HepG2 (cell line): Measurements from ENCODE around the gene RPP14. TPM values are rescaled to one million over a fixed set of nuclear protein-coding genes. Genes with fewer than 3 reads are reported as not detected.
A peak's percentile ranks its signal among the peaks of the same experiment; 100 is the strongest.

ENCODE experiments used
- ATAC-seq: fragments of 200-7000 bp; cut with Tn5 transposase; 3 replicates; pipeline ENCODE4 v1.9.1; 2020; ENCODE audit warnings: mild to moderate bottlenecking, moderate library complexity
- BruUV-seq: library from RNA; stranded (reverse); fragments of 400-500 nt; replicated peaks from 2 replicates; lab custom pipeline; 2021; lab: Mats Ljungman, UMichigan
- CTCF ChIA-PET: fragments of 300-600 bp; formaldehyde crosslinking; extraction: SDS; loops from one replicate; lab custom pipeline; 2021; ENCODE audit warnings: low total read pairs, inconsistent platforms, low intra/inter-chr PET ratio; lab: Yijun Ruan, JAX
- POLR2A ChIA-PET: fragments of 350-600 bp; sonication (Branson Sonifier 250); formaldehyde crosslinking; loops from one replicate; lab custom pipeline; 2020; ENCODE audit warnings: antibody characterized with exemption, inconsistent platforms; lab: Yijun Ruan, JAX
- DNase-seq: peaks from one replicate; pipeline ENCODE4 v3.0.0-alpha.2; 2015; ENCODE audit warnings: low spot score
- FAIRE-seq: peaks from 3 replicates; lab custom pipeline; 2011; peaks lifted over from hg19 to GRCh38; lab: Jason Lieb, UNC
- H2AFZ ChIP-seq: one replicate; pipeline ENCODE4 v1.6.1; 2011; ENCODE audit warnings: low read length, inconsistent platforms
- H3K27ac ChIP-seq: fragments of 300-600 bp; 3 replicates; pipeline ENCODE4 v1.8.0; 2011; ENCODE audit warnings: mixed run types, mild to moderate bottlenecking, mixed read lengths, low read length, inconsistent platforms; ENCODE audit not compliant: insufficient read depth; ENCODE audit errors: extremely low read length
- H3K27me3 ChIP-seq, 2 experiments: fragments of 200-600 bp in 1 of 2; 2 replicates in 1 of 2; 3 replicates in 1 of 2; pipeline versions ENCODE4 v1.6.0 to v1.8.0; 2011; ENCODE audit warnings: low read length in 2 of 2, mild to moderate bottlenecking in 2 of 2, moderate library complexity in 2 of 2, inconsistent platforms in 1 of 2; ENCODE audit not compliant: insufficient read depth in 2 of 2, control insufficient read depth in 1 of 2
- H3K36me3 ChIP-seq, 2 experiments: fragments of 200-600 bp in 1 of 2; replicated peaks in 1 of 2; 2 replicates in 1 of 2; 3 replicates in 1 of 2; pipeline versions ENCODE4 v1.5.1 to v1.8.0; 2011; ENCODE audit warnings: low read length in 2 of 2, inconsistent platforms in 1 of 2; ENCODE audit not compliant: insufficient read depth in 2 of 2, control insufficient read depth in 1 of 2
- H3K4me1 ChIP-seq: 2 replicates; pipeline ENCODE4 v1.5.1; 2012; ENCODE audit warnings: low read length, inconsistent platforms; ENCODE audit not compliant: insufficient read depth
- H3K4me2 ChIP-seq: 2 replicates; pipeline ENCODE4 v1.6.0; 2011; ENCODE audit warnings: low read depth, low read length, inconsistent platforms
- H3K4me3 ChIP-seq, 3 experiments: fragments of 200-600 bp in 1 of 3; sonication (generic), shearing (Covaris generic) in 1 of 3; replicated peaks in 1 of 3; 2 replicates each; pipeline ENCODE4 v1.5.1; 2011 to 2016; ENCODE audit warnings: low read length in 3 of 3, inconsistent platforms in 2 of 3, low read depth in 2 of 3, mild to moderate bottlenecking in 2 of 3, control low read depth in 1 of 3, mixed read lengths in 1 of 3; ENCODE audit not compliant: insufficient read depth in 1 of 3
- H3K79me2 ChIP-seq: one replicate; pipeline ENCODE4 v1.6.1; 2011; ENCODE audit warnings: low read length, inconsistent platforms; ENCODE audit not compliant: insufficient read depth
- H3K9ac ChIP-seq: 2 replicates; pipeline ENCODE4 v1.6.0; 2011; ENCODE audit warnings: mild to moderate bottlenecking, low read depth, low read length, inconsistent platforms; ENCODE audit not compliant: insufficient read depth
- H3K9me3 ChIP-seq: 2 replicates; pipeline ENCODE4 v1.5.1; 2012; ENCODE audit warnings: mild to moderate bottlenecking, low read length
- H4K20me1 ChIP-seq: 2 replicates; pipeline ENCODE4 v1.6.0; 2011; ENCODE audit warnings: inconsistent platforms, mild to moderate bottlenecking, low read length, moderate library complexity; ENCODE audit not compliant: insufficient read depth
- AKNA ChIP-seq: sonication (generic); formaldehyde crosslinking; IDR thresholded peaks from 2 replicates; pipeline ENCODE4 v1.4.0; 2020; ENCODE audit warnings: missing genetic modification reagents, borderline replicate concordance
- CBX1 ChIP-seq: IDR thresholded peaks from one replicate; pipeline ENCODE4 v1.6.1; 2016; ENCODE audit warnings: antibody characterized with exemption, low read depth
- CEBPG ChIP-seq: IDR thresholded peaks from 2 replicates; pipeline ENCODE4 v1.6.1; 2016
- FOSL1 ChIP-seq: sonication (generic); formaldehyde crosslinking; IDR thresholded peaks from 2 replicates; pipeline ENCODE4 v1.9.0; 2021; ENCODE audit warnings: missing genetic modification reagents, borderline replicate concordance
- NFE2 ChIP-seq: sonication (generic); formaldehyde crosslinking; IDR thresholded peaks from 2 replicates; pipeline ENCODE4 v1.4.0; 2020; ENCODE audit warnings: missing genetic modification reagents
- NFE2L2 ChIP-seq: fragments of 150-350 bp; IDR thresholded peaks from 2 replicates; pipeline ENCODE4 v1.6.1; 2014; ENCODE audit warnings: low read length
- RFXANK ChIP-seq: IDR thresholded peaks from 2 replicates; pipeline ENCODE4 v1.6.1; 2016
- SRY ChIP-seq: sonication (generic); formaldehyde crosslinking; IDR thresholded peaks from 2 replicates; pipeline ENCODE4 v1.8.0; 2022; ENCODE audit warnings: mild to moderate bottlenecking, missing genetic modification reagents
- TBX2 ChIP-seq: sonication (generic); formaldehyde crosslinking; IDR thresholded peaks from 2 replicates; pipeline ENCODE4 v1.5.0; 2020; ENCODE audit warnings: missing genetic modification reagents, mild to moderate bottlenecking, borderline replicate concordance
- ZBED4 ChIP-seq: sonication (generic); formaldehyde crosslinking; IDR thresholded peaks from 2 replicates; pipeline ENCODE4 v1.4.0; 2020; ENCODE audit warnings: missing genetic modification reagents, borderline replicate concordance
- ZNF34 ChIP-seq: sonication (generic); formaldehyde crosslinking; IDR thresholded peaks from 2 replicates; pipeline ENCODE4 v1.4.0; 2020; ENCODE audit warnings: mild to moderate bottlenecking, missing genetic modification reagents, borderline replicate concordance
- ZNF556 ChIP-seq: sonication (generic); formaldehyde crosslinking; IDR thresholded peaks from 2 replicates; pipeline ENCODE4 v1.4.0; 2020; ENCODE audit warnings: mild to moderate bottlenecking, missing genetic modification reagents, borderline replicate concordance
- ZSCAN21 ChIP-seq: sonication (generic); formaldehyde crosslinking; IDR thresholded peaks from 2 replicates; pipeline ENCODE4 v1.8.0; 2022; ENCODE audit warnings: mild to moderate bottlenecking, missing genetic modification reagents, moderate library complexity, borderline replicate concordance
- WGBS: methylation state at CpG from one replicate; pipeline ENCODE4 v1.1.6; 2017; ENCODE audit warnings: low lambda C conversion rate; 5-methylcytosine and 5-hydroxymethylcytosine counted together
- in situ Hi-C: cut with HindIII; loops from 2 replicates; pipeline ENCODE4 v1.10.0; 2017; ENCODE audit warnings: low pct_unique_long_range_greater_than_20kb; ENCODE audit not compliant: extremely low pct_ligation_motif_present
- intact Hi-C: fragments of 100-400 bp; cut with micrococcal nuclease; formaldehyde crosslinking; loops from one replicate; pipeline ENCODE4 v1.10.0; 2022; ENCODE audit not compliant: unreplicated experiment
- polyA plus RNA-seq, 8 experiments: library from polyadenylated mRNA; depleted of rRNA in 3 of 8; stranded (reverse) in 7 of 8; unstranded in 1 of 8; fragments of >200 nt; fragmentation: Illumina TruSeq in 4 of 8; extraction: Trizol in 4 of 8; gene quantifications; 2 replicates each; pipeline versions ENCODE4 v1.2.1 to v1.2.3, GENCODE V29; 2011 to 2016; ENCODE audit warnings: low read depth in 4 of 8, missing spikeins in 1 of 8, mixed read lengths in 1 of 8; ENCODE audit not compliant: insufficient read depth in 1 of 8
- total RNA-seq, 5 experiments: library from RNA; depleted of rRNA; stranded (reverse); fragments of >200 nt; fragmentation: Illumina TruSeq; extraction: Trizol; gene quantifications; 2 replicates each; pipeline ENCODE4 v1.2.3, GENCODE V29; 2016; ENCODE audit warnings: low read depth in 1 of 5

Gene RPP14
- total and polyA plus RNA-seq, 2 of the 13 experiments (the other 11 are each of a cell fraction or from before 2014, with no cell fraction given): 15.4 to 16.2 TPM

- TF ChIP-seq ZBED4 (CRISPR knock-in tag): no peak
- TF ChIP-seq ZNF34 (CRISPR knock-in tag): no peak
- no peak for TF ChIP-seq ZSCAN21
- TF ChIP-seq ZNF556 (CRISPR knock-in tag): no peak
- TF ChIP-seq SRY (CRISPR knock-in tag): no peak
These were observed 44.0 kb downstream of the RPP14 start (continued) for GRCh38 chr3:58349792-58350626.

- TF ChIP-seq AKNA (CRISPR knock-in tag): no peak
- TF ChIP-seq CEBPG: no peak
- TF ChIP-seq NFE2 (CRISPR knock-in tag): peak; percentile 51; the same call in 1 of the 2 replicates
- no peak for TF ChIP-seq RFXANK (CRISPR knock-in tag)
- peak; percentile 23; the same call in 1 of the 2 replicates for TF ChIP-seq NFE2L2
- TF ChIP-seq CBX1: no peak
- TF ChIP-seq TBX2 (CRISPR knock-in tag): no peak
- no peak for TF ChIP-seq FOSL1
- H3K9ac ChIP-seq: no peak overlapping the region
- DNase-seq (no peak), FAIRE-seq (no peak), ATAC-seq (no peak)
- in situ Hi-C loops (no loop called here), intact Hi-C loops (no loop called here)
- no peaks in the 10 kb centered on the region for H3K9me3 ChIP-seq
- H3K27ac ChIP-seq: no peak overlapping the region
- peaks cover 4% of the 10 kb centered on the region for H3K79me2 ChIP-seq
- H3K4me1 ChIP-seq: peaks cover 7% of the 10 kb centered on the region
- no TSS peak for BruUV-seq
- H3K36me3 ChIP-seq: no peaks in the 10 kb centered on the region
- no peaks in the 10 kb centered on the region; the same call in 1 of the 2 replicates for H4K20me1 ChIP-seq
- POLR2A ChIA-PET: no interaction called here
- no peaks in the 10 kb centered on the region for H3K27me3 ChIP-seq
- H2AFZ ChIP-seq: no peak overlapping the region
- no peak overlapping the region for H3K4me3 ChIP-seq
- no peak overlapping the region for H3K4me2 ChIP-seq
- CTCF ChIA-PET: no interaction called here
- 93% methylated on average over 2 of the region's 2 CpGs for WGBS
These were observed 44.6 kb downstream of the RPP14 start for GRCh38 chr3:58350627-58351013.
